GM21717 (cell line): ENCODE results near the gene PNRC1.
"Not testable (repeated sequence)": the region's sequence is repeated elsewhere in the genome, so short reads cannot be mapped to it uniquely, and the experiment has no call there.

Experiments
- ATAC-seq: cut with Tn5 transposase; IDR thresholded peaks from one replicate; pipeline ENCODE4 v1.9.1; 2021; ENCODE audit warnings: mild to moderate bottlenecking, moderate library complexity; ENCODE audit not compliant: unreplicated experiment

The PNRC1 gene

DNA sequence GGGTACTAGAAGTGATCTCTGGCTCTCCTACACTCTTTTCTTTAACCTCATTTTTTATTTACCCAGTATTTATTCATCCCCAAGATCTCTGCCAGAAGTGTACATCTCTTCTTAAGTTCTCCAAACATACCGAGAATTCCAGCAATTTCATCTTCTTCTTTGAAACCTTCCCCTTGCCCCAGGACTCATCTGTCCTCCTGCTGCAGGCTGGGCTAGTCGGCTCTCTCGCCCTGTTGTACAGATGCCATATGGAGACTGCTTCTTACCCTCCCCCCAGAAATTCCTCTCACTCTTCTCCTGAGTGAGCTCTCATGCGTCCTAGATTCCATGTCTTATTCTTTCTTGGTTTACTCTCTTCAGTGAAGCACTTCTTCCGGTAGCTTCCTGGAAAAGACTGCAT is 21.9 kb upstream of the PNRC1 start:
- ATAC-seq = no peak

DNA sequence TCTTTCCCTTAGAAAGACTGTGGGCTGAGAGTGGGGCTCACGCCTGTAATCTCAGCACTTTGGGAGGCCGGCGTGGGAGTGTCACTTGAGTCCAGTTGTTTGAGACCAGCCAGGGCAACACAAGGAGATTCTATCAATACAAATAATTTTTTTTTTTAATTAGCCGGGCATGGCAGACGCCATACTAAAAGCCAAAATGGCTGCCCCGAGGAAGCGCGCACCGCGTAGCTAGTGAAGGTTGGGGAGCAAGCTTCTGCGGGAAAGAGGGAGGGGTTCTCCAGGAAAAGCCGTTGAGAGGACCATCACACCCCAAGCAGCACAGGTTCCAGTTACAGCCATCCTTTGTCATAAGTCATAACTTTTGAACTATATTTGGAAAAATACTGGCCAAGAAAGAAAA is 21.3 kb upstream of the PNRC1 start:
- ATAC-seq = no peak

GRCh38 chr6:89063881-89064280 is 16.7 kb upstream of the PNRC1 start:
- no peak for ATAC-seq

DNA sequence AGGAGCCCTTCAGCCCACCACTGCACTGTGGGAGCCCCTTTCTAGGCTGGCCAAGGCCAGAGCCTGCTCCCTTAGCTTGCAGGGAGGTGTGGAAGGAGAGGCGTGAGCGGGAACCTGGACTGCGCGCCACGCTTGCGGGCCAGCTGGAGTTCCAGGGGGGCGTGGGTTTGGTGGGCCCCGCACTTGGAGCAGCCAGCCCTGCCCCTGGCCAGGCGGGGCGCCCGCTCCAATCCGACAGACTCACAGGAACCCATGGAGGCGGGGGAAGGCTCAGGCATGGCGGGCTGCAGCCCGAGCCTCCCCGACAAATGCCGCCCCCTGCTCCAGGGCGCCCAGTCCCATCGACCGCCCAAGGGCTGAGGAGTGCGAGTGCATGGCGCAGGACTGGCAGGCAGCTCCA is 15.6 kb upstream of the PNRC1 start:
- not testable (repeated sequence) for ATAC-seq

- not testable (repeated sequence) for ATAC-seq
Observed at GRCh38 chr6:89066121-89066520, 14.4 kb upstream of the PNRC1 start.

DNA sequence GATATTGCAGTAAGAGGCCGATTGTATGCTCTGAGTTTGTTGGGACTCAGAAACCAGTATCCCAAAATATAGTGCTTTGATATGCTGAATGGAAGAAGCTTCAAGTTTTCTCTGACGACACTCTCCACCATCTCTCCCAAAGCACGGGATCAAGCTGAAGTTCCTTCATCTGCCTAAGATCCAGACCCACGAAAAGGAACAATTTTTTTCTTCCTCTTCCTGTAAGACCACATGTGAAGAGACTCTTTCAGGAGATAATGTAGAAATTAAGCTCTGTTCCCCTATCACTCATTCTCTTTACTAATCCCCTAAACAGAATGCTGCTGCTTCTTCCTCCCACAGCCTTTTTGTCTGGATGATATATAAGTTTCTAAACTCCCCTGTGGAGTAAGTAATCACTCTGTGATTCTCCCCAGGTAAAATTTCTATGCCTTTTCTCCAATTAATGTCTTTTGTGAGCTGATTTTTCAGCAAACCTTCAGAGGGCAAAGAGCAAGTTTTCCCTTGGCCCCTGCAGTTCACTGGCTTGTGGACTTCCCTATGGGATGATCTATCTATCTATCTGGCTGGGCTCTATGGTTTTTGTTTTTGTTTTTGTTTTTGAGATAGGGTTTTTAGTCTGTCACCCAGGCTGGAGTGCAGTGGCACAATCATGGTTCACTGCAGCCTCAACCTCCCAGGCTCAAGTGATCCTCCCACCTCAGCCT is 13.5 kb upstream of the PNRC1 start:
- no peak for ATAC-seq

DNA sequence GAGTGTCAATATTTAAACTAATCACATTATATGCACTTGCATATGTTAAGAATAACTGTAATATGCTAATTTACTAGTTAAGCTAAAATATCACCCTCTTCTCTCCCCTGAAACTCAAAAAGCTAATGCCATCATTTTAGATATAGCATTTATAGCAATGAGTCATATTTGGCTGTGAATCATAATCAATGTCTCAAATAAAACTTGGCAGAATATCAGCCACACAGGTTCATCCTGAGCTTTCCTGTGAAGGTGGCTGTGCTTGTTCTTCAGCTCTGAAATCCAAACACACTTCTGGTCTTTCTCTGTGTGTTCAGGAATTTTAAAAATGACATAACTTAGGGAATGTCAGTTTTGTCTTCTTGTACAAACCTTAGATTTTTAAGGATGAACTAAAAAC is 12.8 kb upstream of the PNRC1 start:
- no peak for ATAC-seq

DNA sequence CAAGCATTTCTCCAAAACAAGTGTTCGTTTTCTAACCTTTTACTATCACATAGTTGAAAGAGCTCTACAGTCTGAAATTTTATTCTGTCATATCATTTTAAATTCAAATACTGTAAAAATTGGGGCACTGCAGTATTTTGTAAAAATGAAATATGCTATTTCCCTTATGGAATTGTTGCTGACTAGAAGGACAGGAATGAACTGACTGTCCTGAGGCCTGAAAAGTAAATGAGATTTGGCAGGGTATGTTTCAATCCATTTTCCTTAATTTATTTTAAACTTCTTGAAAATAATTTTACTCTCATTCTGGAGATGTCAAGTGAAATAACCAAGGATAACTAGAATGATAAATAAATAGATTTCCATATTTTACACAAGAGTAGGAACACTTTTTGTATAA is 11.9 kb upstream of the PNRC1 start:
- ATAC-seq = no peak

GRCh38 chr6:89069536-89070163 is 10.9 kb upstream of the PNRC1 start:
- ATAC-seq = no peak

- ATAC-seq = no peak
Observed at GRCh38 chr6:89071036-89071435, 9.5 kb upstream of the PNRC1 start.

GRCh38 chr6:89073014-89073620 is 7.4 kb upstream of the PNRC1 start:
- ATAC-seq = no peak

- no peak for ATAC-seq
Observed at GRCh38 chr6:89073840-89074239, 6.7 kb upstream of the PNRC1 start.

DNA sequence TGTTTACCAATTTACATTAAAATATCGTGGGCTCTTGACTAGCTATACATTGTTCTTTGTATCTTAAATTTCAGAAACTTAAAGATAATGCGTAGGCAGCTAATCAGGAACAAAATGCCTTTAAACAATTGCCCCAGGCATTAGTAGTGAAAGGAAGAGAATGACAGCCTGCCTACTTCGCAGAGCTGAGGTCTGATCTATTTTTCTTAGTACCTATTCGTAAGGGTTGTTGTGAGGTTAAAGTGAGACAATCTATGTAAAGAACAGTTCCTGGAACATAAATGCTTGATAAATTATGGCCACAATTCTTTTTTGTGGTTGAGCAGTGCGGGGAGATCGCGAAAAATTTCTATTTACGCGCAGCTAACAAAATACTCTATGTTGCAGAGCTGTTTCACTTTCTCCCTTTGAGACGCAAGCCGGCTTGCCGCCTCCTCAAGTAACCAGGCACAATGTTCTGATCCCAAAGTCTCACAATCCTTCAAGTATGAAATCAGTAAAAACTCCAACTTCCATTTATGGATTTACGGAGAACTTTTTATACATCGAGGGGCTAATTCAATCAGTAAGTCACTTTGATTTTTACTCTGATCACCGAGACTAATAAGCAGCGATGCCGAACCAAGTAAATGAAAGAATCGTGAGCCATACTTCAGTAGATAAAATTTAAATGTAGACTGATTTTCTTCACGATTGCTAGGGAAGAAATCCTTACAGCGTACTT is 878 bp upstream of the PNRC1 start:
- ATAC-seq = no peak

GRCh38 chr6:89081129-89081422 is 525 bp downstream of the PNRC1 start:
- ATAC-seq = peak; percentile 15

- ATAC-seq = peak; percentile 53
Observed at GRCh38 chr6:89081423-89082322, 1.1 kb downstream of the PNRC1 start.

DNA sequence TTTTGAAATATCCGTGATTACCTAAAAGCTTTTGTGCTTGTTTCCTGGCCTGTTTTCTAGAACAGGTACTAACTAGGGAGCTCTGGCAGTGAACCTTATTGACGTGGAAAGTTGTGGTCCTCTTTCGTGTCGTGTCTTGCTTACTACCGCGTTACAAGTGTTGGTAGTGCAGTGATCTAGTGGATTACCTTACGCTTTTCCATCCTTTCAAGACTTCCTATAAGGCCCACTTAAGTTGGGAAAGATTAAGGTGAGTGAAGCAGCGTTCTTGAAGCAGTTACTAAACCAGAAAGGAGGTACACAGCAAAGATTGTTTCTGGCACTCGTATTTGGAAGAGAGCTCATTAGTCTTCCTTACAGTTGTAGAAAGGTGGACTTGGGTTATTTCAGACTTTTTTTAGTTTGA is 1.9 kb downstream of the PNRC1 start:
- ATAC-seq = no peak

- no peak for ATAC-seq
Observed at GRCh38 chr6:89084542-89084941, 4.0 kb downstream of the PNRC1 start.

- ATAC-seq = no peak
Observed at GRCh38 chr6:89084954-89085353, 4.4 kb downstream of the PNRC1 start.

- ATAC-seq = no peak
Observed at GRCh38 chr6:89085409-89086205, 5.1 kb downstream of the PNRC1 start.

DNA sequence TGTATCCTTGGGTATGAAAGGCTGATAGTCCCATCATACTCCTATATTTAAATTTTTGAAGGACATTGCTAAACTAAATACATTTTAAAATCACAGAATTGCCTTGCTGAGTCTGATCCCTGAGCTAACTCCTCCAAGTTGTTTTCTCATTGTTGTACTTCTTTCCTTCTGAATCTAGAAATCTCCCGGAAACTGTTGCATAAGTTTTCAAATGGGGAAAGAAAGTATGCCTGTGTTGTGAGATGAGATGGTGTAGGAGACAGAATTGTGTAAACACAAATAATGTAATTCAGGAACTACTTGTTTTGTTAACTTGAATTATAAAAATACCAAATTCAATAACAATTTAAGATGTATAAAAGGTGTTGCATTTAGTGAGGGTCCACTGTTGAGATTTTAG is 7.3 kb downstream of the PNRC1 start:
- no peak for ATAC-seq
